DMS53 (cell line): ENCODE results near the gene MT1X.

Experiments used
- DNase-seq: peaks from one replicate; lab custom pipeline; 2025; lab: John Stamatoyannopoulos, UW

Gene MT1X

GRCh38 chr16:56679078-56679730 is 3.1 kb upstream of the MT1X start:
- no peak for DNase-seq

- peak; percentile 29 for DNase-seq
These were observed 2.5 kb upstream of the MT1X start for GRCh38 chr16:56679818-56680217.

- DNase-seq, result no peak
These were observed 580 bp downstream of the MT1X start for GRCh38 chr16:56682703-56683397.

GRCh38 chr16:56683424-56684172 is 1.3 kb downstream of the MT1X start:
- no peak for DNase-seq

GRCh38 chr16:56684256-56684925 is 2.1 kb downstream of the MT1X start:
- DNase-seq, result no peak

GRCh38 chr16:56684926-56685590 is 2.8 kb downstream of the MT1X start:
- DNase-seq, result no peak

GRCh38 chr16:56686758-56687157 is 4.5 kb downstream of the MT1X start:
- DNase-seq, result no peak

GRCh38 chr16:56688762-56689161 is 6.5 kb downstream of the MT1X start:
- peak; percentile 66 for DNase-seq

- peak; percentile 66 for DNase-seq
These were observed 6.9 kb downstream of the MT1X start for GRCh38 chr16:56689171-56689570.

- no peak for DNase-seq
These were observed 8.3 kb downstream of the MT1X start for GRCh38 chr16:56690420-56691122.

GRCh38 chr16:56691885-56692284 is 9.6 kb downstream of the MT1X start:
- peak; percentile 53 for DNase-seq

GRCh38 chr16:56695246-56695645 is 13.0 kb downstream of the MT1X start:
- DNase-seq, result no peak

- no peak for DNase-seq
These were observed 15.3 kb downstream of the MT1X start for GRCh38 chr16:56697456-56698155.

- DNase-seq, result no peak
These were observed 17.9 kb downstream of the MT1X start for GRCh38 chr16:56700195-56700594.

GRCh38 chr16:56700631-56701030 is 18.4 kb downstream of the MT1X start:
- no peak for DNase-seq

GRCh38 chr16:56701534-56701933 is 19.3 kb downstream of the MT1X start:
- DNase-seq, result no peak

- DNase-seq, result no peak
These were observed 20.6 kb downstream of the MT1X start for GRCh38 chr16:56702836-56703235.

GRCh38 chr16:56708525-56709442 is 26.5 kb downstream of the MT1X start:
- no peak for DNase-seq

- DNase-seq, result no peak
These were observed 27.3 kb downstream of the MT1X start for GRCh38 chr16:56709443-56710040.
